Mesothelial cell of epicardium (in vitro differentiated cells): ENCODE measurements around the gene MAGOH. TPM values are rescaled to one million over a fixed set of nuclear protein-coding genes. Genes with fewer than 3 reads are reported as not detected.
"Not testable (repeated sequence)": the region's sequence is repeated elsewhere in the genome, so short reads cannot be mapped to it uniquely, and the experiment has no call there.

ENCODE experiments used
- DNase-seq, 2 experiments: peaks; one replicate each; pipeline ENCODE4 v3.0.0; 2021; ENCODE audit warnings: low spot score in 2 of 2; ENCODE audit not compliant: unreplicated experiment in 2 of 2
- H3K27ac Mint-ChIP-seq: 2 replicates; pipeline ENCODE4 v1.8.0; 2021; ENCODE audit warnings: mixed read lengths
- H3K27me3 Mint-ChIP-seq: 2 replicates; pipeline ENCODE4 v1.8.0; 2021; ENCODE audit warnings: low read depth, mixed read lengths
- H3K36me3 Mint-ChIP-seq: 2 replicates; pipeline ENCODE4 v1.8.0; 2021; ENCODE audit warnings: mixed read lengths
- H3K4me1 Mint-ChIP-seq: 2 replicates; pipeline ENCODE4 v1.8.0; 2021; ENCODE audit warnings: mixed read lengths
- H3K4me3 Mint-ChIP-seq: 2 replicates; pipeline ENCODE4 v1.8.0; 2021; ENCODE audit warnings: mild to moderate bottlenecking, moderate library complexity, mixed read lengths
- H3K9me3 Mint-ChIP-seq: 2 replicates; pipeline ENCODE4 v1.8.0; 2021; ENCODE audit warnings: mixed read lengths
- CTCF ChIP-seq: fragments of 200-600 bp; sonication (generic); IDR thresholded peaks from one replicate; pipeline ENCODE4 v1.5.0; 2021; ENCODE audit warnings: antibody characterized with exemption; ENCODE audit not compliant: unreplicated experiment
- total RNA-seq: library from RNA; stranded (reverse); gene quantifications from 3 replicates; pipeline ENCODE4 v1.2.1, GENCODE V29; 2021

Gene MAGOH
- 57.6 to 61.1 TPM (median 59.0 TPM) in 3 replicates for total RNA-seq

GRCh38 chr1:53238197-53239155 is at the start of gene MAGOH:
TSS of gene MAGOH (minus strand) at chr1:53238518. CDS start at chr1:53238448, 70 bp downstream.
- TF ChIP-seq CTCF, result no peak
- DNase-seq, result peak; percentile 87 to 97
- Mint-ChIP-seq H3K4me3 (peak within 1 kb of the TSS; percentile 96), H3K4me1 (peaks cover 21% of the 10 kb centered on the region), H3K27me3 (peaks cover 2% of the 10 kb centered on the region), H3K9me3 (no peaks in the 10 kb centered on the region), H3K27ac (peak within 1 kb of the TSS; percentile 98), H3K36me3 (peaks cover 8% of the 10 kb centered on the region)

- no peak overlapping the region for H3K4me3 Mint-ChIP-seq
- H3K36me3 Mint-ChIP-seq, result no peaks in the 10 kb centered on the region
- no peak for TF ChIP-seq CTCF
- no peaks in the 10 kb centered on the region for H3K27me3 Mint-ChIP-seq
- H3K4me1 Mint-ChIP-seq, result no peaks in the 10 kb centered on the region
- no peak overlapping the region for H3K27ac Mint-ChIP-seq
- DNase-seq, result no peak
- H3K9me3 Mint-ChIP-seq, result no peaks in the 10 kb centered on the region
Observed at GRCh38 chr1:53286955-53287354, 48.6 kb upstream of the MAGOH start.

GRCh38 chr1:53285969-53286760 is 47.8 kb upstream of the MAGOH start:
- Mint-ChIP-seq H3K36me3 (no peaks in the 10 kb centered on the region), H3K4me1 (no peaks in the 10 kb centered on the region), H3K27me3 (no peaks in the 10 kb centered on the region), H3K4me3 (no peak overlapping the region), H3K9me3 (no peaks in the 10 kb centered on the region), H3K27ac (no peak overlapping the region)
- TF ChIP-seq CTCF, result no peak
- no peak for DNase-seq

- Mint-ChIP-seq H3K4me3 (no peak overlapping the region), H3K36me3 (no peaks in the 10 kb centered on the region), H3K27me3 (no peaks in the 10 kb centered on the region), H3K27ac (no peak overlapping the region), H3K4me1 (no peaks in the 10 kb centered on the region), H3K9me3 (no peaks in the 10 kb centered on the region)
- no peak for DNase-seq
- TF ChIP-seq CTCF, result no peak
Observed at GRCh38 chr1:53285546-53285945, 47.2 kb upstream of the MAGOH start.

GRCh38 chr1:53284224-53285020 is 46.1 kb upstream of the MAGOH start:
- H3K4me3 Mint-ChIP-seq, result no peak overlapping the region
- no peak for DNase-seq
- H3K36me3 Mint-ChIP-seq, result no peaks in the 10 kb centered on the region
- no peaks in the 10 kb centered on the region for H3K4me1 Mint-ChIP-seq
- TF ChIP-seq CTCF, result no peak
- H3K27me3 Mint-ChIP-seq, result no peaks in the 10 kb centered on the region
- no peaks in the 10 kb centered on the region for H3K9me3 Mint-ChIP-seq
- no peak overlapping the region for H3K27ac Mint-ChIP-seq

- H3K36me3 Mint-ChIP-seq, H3K4me3 Mint-ChIP-seq, H3K9me3 Mint-ChIP-seq, H3K27me3 Mint-ChIP-seq, H3K27ac Mint-ChIP-seq, H3K4me1 Mint-ChIP-seq, DNase-seq: not testable (repeated sequence)
Observed at GRCh38 chr1:53283156-53283555, 44.8 kb upstream of the MAGOH start.
